Measurements from ENCODE around the gene AFF2.

DNA sequence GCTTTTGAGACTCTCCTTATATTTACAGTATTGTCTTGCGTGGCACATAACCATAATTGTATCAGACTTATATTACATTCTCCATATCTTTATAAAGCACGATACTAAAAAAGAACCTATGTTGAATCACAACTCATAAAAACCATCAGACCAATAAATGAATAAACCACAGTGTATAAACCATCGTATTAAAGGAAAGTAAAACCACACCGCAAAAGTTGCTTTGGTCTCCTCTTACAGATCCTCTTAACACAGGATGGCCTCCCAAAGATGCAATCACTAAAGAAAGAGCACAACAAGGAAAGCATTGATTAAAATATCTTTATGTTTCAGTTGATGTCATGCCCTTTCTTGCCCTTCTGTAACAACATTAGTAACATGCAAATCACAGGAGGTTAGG lies 437.9 kb downstream of the AFF2 start:
- TF ChIP-seq YY1 (IDR thresholded peaks at IDR 0.05; ENCODE audit: insufficient read depth, insufficient read length) (no peak), ZNF274 (IDR thresholded peaks at IDR 0.05; ENCODE audit: low read depth, low read length) (no peak), SUZ12 (IDR thresholded peaks at IDR 0.05; ENCODE audit: extremely low read depth, insufficient read depth, insufficient read length) (no peak)

Data from NT2/D1 (cell line).